GM23338 (cell line): Measurements from ENCODE around the gene KRTAP10-5. TPM values are rescaled to one million over a fixed set of nuclear protein-coding genes. Genes with fewer than 3 reads are reported as not detected.

Experiments used
- ATAC-seq: fragments of 200-7000 bp; cut with Tn5 transposase; 3 replicates; pipeline ENCODE4 v1.9.1; 2020
- DNase-seq: peaks from one replicate; pipeline ENCODE4 v3.0.0-alpha.2; 2015; ENCODE audit warnings: low spot score
- H2AFZ ChIP-seq: fragments of 200-600 bp; sonication (generic); 2 replicates; pipeline ENCODE4 v1.8.0; 2016; ENCODE audit warnings: antibody characterized with exemption, mild to moderate bottlenecking, moderate library complexity
- H3F3A ChIP-seq: fragments of 200-600 bp; sonication (generic); replicated peaks from 2 replicates; pipeline ENCODE4 v1.8.0; 2017; ENCODE audit warnings: antibody characterized with exemption, mixed run types, low read depth
- H3K27ac ChIP-seq: fragments of 200-600 bp; sonication (generic); 2 replicates; pipeline ENCODE4 v1.6.1; 2016; ENCODE audit warnings: low read depth
- H3K27me3 ChIP-seq: fragments of 200-600 bp; sonication (generic); 2 replicates; pipeline ENCODE4 v1.8.0; 2016; ENCODE audit warnings: mild to moderate bottlenecking, mixed run types, moderate library complexity; ENCODE audit not compliant: insufficient read depth
- H3K36me3 ChIP-seq: fragments of 200-600 bp; sonication (generic); 2 replicates; pipeline ENCODE4 v1.8.0; 2016; ENCODE audit warnings: mild to moderate bottlenecking; ENCODE audit not compliant: insufficient read depth
- H3K4me1 ChIP-seq: fragments of 200-600 bp; sonication (generic); 2 replicates; pipeline ENCODE4 v1.8.0; 2016; ENCODE audit warnings: mild to moderate bottlenecking, moderate library complexity; ENCODE audit not compliant: insufficient read depth
- H3K4me2 ChIP-seq: fragments of 200-600 bp; sonication (generic); 2 replicates; pipeline ENCODE4 v1.7.1; 2017; ENCODE audit warnings: mixed run types
- H3K4me3 ChIP-seq: fragments of 200-600 bp; sonication (generic); 2 replicates; pipeline ENCODE4 v1.6.1; 2016; ENCODE audit warnings: mixed run types
- H3K79me2 ChIP-seq: fragments of 200-600 bp; sonication (generic); replicated peaks from 2 replicates; pipeline ENCODE4 v1.8.0; 2017; ENCODE audit warnings: mild to moderate bottlenecking; ENCODE audit not compliant: insufficient read depth
- H3K9me2 ChIP-seq: fragments of 200-600 bp; sonication (generic); 2 replicates; pipeline ENCODE4 v1.8.0; 2017; ENCODE audit not compliant: insufficient read depth
- H4K20me1 ChIP-seq: fragments of 200-600 bp; sonication (generic); replicated peaks from 2 replicates; pipeline ENCODE4 v1.8.0; 2017; ENCODE audit warnings: mild to moderate bottlenecking; ENCODE audit not compliant: insufficient read depth
- H3K27ac Mint-ChIP-seq: 2 replicates; pipeline ENCODE4 v1.8.0; 2020; ENCODE audit warnings: inconsistent platforms, mild to moderate bottlenecking, moderate library complexity, mixed read lengths
- H3K27me3 Mint-ChIP-seq: 3 replicates; pipeline ENCODE4 v1.8.0; 2022; ENCODE audit warnings: low read depth, mild to moderate bottlenecking, moderate library complexity, mixed read lengths, inconsistent platforms; ENCODE audit not compliant: insufficient read depth, poor library complexity
- H3K36me3 Mint-ChIP-seq: 3 replicates; pipeline ENCODE4 v1.8.0; 2021; ENCODE audit warnings: low read depth, mild to moderate bottlenecking, inconsistent platforms, moderate library complexity, mixed read lengths
- H3K4me1 Mint-ChIP-seq: 3 replicates; pipeline ENCODE4 v1.8.0; 2020; ENCODE audit warnings: mild to moderate bottlenecking, inconsistent platforms, mixed read lengths
- H3K4me3 Mint-ChIP-seq: 3 replicates; pipeline ENCODE4 v1.8.0; 2021; ENCODE audit warnings: moderate library complexity, mild to moderate bottlenecking, inconsistent platforms, mixed read lengths
- H3K9me3 Mint-ChIP-seq: 3 replicates; pipeline ENCODE4 v1.8.0; 2020; ENCODE audit warnings: moderate library complexity, mild to moderate bottlenecking, inconsistent platforms, mixed read lengths
- CREB1 ChIP-seq: fragments of 250-450 bp; sonication (Bioruptor Pico); IDR thresholded peaks from 2 replicates; pipeline ENCODE4 v1.5.0; 2020; ENCODE audit warnings: low read depth, mild to moderate bottlenecking, moderate library complexity
- CTCF ChIP-seq, 2 experiments: fragments of 200-600 bp in 1 of 2; sonication (generic) in 1 of 2; conservative IDR thresholded peaks; 2 replicates each; pipeline versions ENCODE4 v1.5.1 to v1.6.1; 2016 to 2017; ENCODE audit warnings: antibody characterized with exemption in 2 of 2, low read depth in 2 of 2, mild to moderate bottlenecking in 2 of 2, moderate library complexity in 1 of 2
- EZH2 ChIP-seq: fragments of 200-600 bp; sonication (generic); IDR thresholded peaks from one replicate; pipeline ENCODE4 v1.8.0; 2017; ENCODE audit warnings: antibody characterized with exemption, mild to moderate bottlenecking, low read depth; ENCODE audit not compliant: unreplicated experiment
- EZH2phosphoT487 ChIP-seq: fragments of 200-600 bp; sonication (generic); IDR thresholded peaks from one replicate; pipeline ENCODE4 v1.8.1; 2018; ENCODE audit warnings: antibody characterized with exemption; ENCODE audit not compliant: unreplicated experiment
- JUNB ChIP-seq: IDR thresholded peaks from one replicate; pipeline ENCODE4 v1.6.1; 2016; ENCODE audit warnings: antibody characterized with exemption; ENCODE audit not compliant: unreplicated experiment
- NANOG ChIP-seq: IDR thresholded peaks from 2 replicates; pipeline ENCODE4 v1.6.1; 2016; ENCODE audit warnings: antibody characterized with exemption, borderline replicate concordance
- POLR2AphosphoS5 ChIP-seq: IDR thresholded peaks from 2 replicates; pipeline ENCODE4 v1.6.1; 2016; ENCODE audit warnings: antibody characterized with exemption, low read depth
- REST ChIP-seq: IDR thresholded peaks from one replicate; pipeline ENCODE4 v1.6.1; 2018; ENCODE audit warnings: antibody characterized with exemption; ENCODE audit not compliant: unreplicated experiment
- STAT1 ChIP-seq: IDR thresholded peaks from one replicate; pipeline ENCODE4 v1.6.1; 2016; ENCODE audit warnings: antibody characterized with exemption; ENCODE audit not compliant: unreplicated experiment
- ZNF114 ChIP-seq: fragments of 250-450 bp; sonication (Bioruptor Pico); IDR thresholded peaks from 2 replicates; pipeline ENCODE4 v1.5.0; 2020; ENCODE audit warnings: mild to moderate bottlenecking, moderate library complexity
- ZNF331 ChIP-seq: fragments of 250-450 bp; sonication (Bioruptor Pico); IDR thresholded peaks from 2 replicates; pipeline ENCODE4 v1.5.0; 2020; ENCODE audit warnings: low read depth, mild to moderate bottlenecking, moderate library complexity
- polyA plus RNA-seq: library from polyadenylated mRNA; unstranded; fragments of >200 nt; fragmentation: Nextera tagmentation; extraction: Ambion mirVana; gene quantifications from 2 replicates; pipeline ENCODE4 v1.2.1, GENCODE V29; 2016
- total RNA-seq: library from RNA; depleted of rRNA; stranded (reverse); fragments of >200 nt; shearing (Covaris generic); gene quantifications from 2 replicates; pipeline ENCODE4 v1.2.3, GENCODE V29; 2014

KRTAP10-5 gene
- total and polyA plus RNA-seq, 2 experiments from 2014 or later, result not detected

GRCh38 chr21:44590311-44590721, 9.9 kb upstream of the KRTAP10-5 start:
- no peaks in the 10 kb centered on the region for H3K36me3 ChIP-seq
- Mint-ChIP-seq H3K36me3 (no peaks in the 10 kb centered on the region; the same call in 2 of the 3 replicates), H3K27me3 (peaks cover 7% of the 10 kb centered on the region), H3K4me3 (no peak overlapping the region), H3K4me1 (peaks cover 14% of the 10 kb centered on the region), H3K27ac (no peak overlapping the region), H3K9me3 (no peaks in the 10 kb centered on the region; the same call in 2 of the 3 replicates)
- H3K4me3 ChIP-seq, result no peak overlapping the region
- DNase-seq (no peak), ATAC-seq (no peak)
- H4K20me1 ChIP-seq, result no peaks in the 10 kb centered on the region
- H3F3A ChIP-seq, result 0 out of 2 replicates have a peak, but pooled peaks cover 4% of the 10 kb centered on the region
- no peaks in the 10 kb centered on the region for H3K9me2 ChIP-seq
- TF ChIP-seq JUNB, result no peak
- no peaks in the 10 kb centered on the region for H3K79me2 ChIP-seq
- H3K27ac ChIP-seq, result no peak overlapping the region
- H2AFZ ChIP-seq, result no peak overlapping the region
- no peaks in the 10 kb centered on the region for H3K27me3 ChIP-seq
- no peak overlapping the region for H3K4me2 ChIP-seq
- peaks cover 13% of the 10 kb centered on the region for H3K4me1 ChIP-seq

GRCh38 chr21:44589586-44590305, 9.3 kb upstream of the KRTAP10-5 start:
- no peaks in the 10 kb centered on the region; the same call in 2 of the 3 replicates for H3K9me3 Mint-ChIP-seq
- Histone ChIP-seq H3K4me3 (no peak overlapping the region), H3K79me2 (no peaks in the 10 kb centered on the region), H3K4me2 (no peak overlapping the region), H3F3A (0 out of 2 replicates have a peak, but pooled peaks cover 4% of the 10 kb centered on the region), H3K36me3 (no peaks in the 10 kb centered on the region), H2AFZ (no peak overlapping the region), H3K4me1 (peaks cover 13% of the 10 kb centered on the region), H3K27ac (no peak overlapping the region), H4K20me1 (no peaks in the 10 kb centered on the region), H3K27me3 (no peaks in the 10 kb centered on the region), H3K9me2 (no peaks in the 10 kb centered on the region)
- DNase-seq (no peak), ATAC-seq (no peak)
- no peak overlapping the region for H3K4me3 Mint-ChIP-seq
- peaks cover 14% of the 10 kb centered on the region for H3K4me1 Mint-ChIP-seq
- no peaks in the 10 kb centered on the region; the same call in 2 of the 3 replicates for H3K36me3 Mint-ChIP-seq
- peaks cover 7% of the 10 kb centered on the region for H3K27me3 Mint-ChIP-seq
- no peak overlapping the region for H3K27ac Mint-ChIP-seq
- no peak for TF ChIP-seq ZNF114 (CRISPR knock-in tag)
- TF ChIP-seq JUNB, result no peak
- TF ChIP-seq POLR2AphosphoS5, result no peak
- no peak for TF ChIP-seq REST
- no peak for TF ChIP-seq CREB1
- no peak for TF ChIP-seq ZNF331
- no peak for TF ChIP-seq NANOG
- TF ChIP-seq STAT1, result no peak
- no peak for TF ChIP-seq CTCF (conservative IDR thresholded peaks at IDR 0.05; ENCODE audit: low read depth in 2 of 2)
- no peak for TF ChIP-seq EZH2phosphoT487
- TF ChIP-seq EZH2, result no peak
